K562 (cell line): Measurements from ENCODE around the gene LITAF. TPM values are rescaled to one million over a fixed set of nuclear protein-coding genes. Genes with fewer than 3 reads are reported as not detected.

Source experiments
- ATAC-seq: fragments of 200-7000 bp; cut with Tn5 transposase; 3 replicates; pipeline ENCODE4 v1.9.1; 2020; ENCODE audit warnings: moderate library complexity
- BruUV-seq: library from RNA; stranded (reverse); fragments of 400-500 nt; replicated peaks from 2 replicates; lab custom pipeline; 2021; lab: Mats Ljungman, UMichigan
- CTCF ChIA-PET: fragments of 300-600 bp; formaldehyde crosslinking; extraction: SDS; loops from one replicate; lab custom pipeline; 2021; ENCODE audit warnings: low intra/inter-chr PET ratio; lab: Yijun Ruan, JAX
- POLR2A ChIA-PET: fragments of 300-600, 350-650 bp; sonication (Branson Sonifier 250); formaldehyde crosslinking; extraction: SDS; loops from one replicate; lab custom pipeline; 2021; ENCODE audit warnings: antibody characterized with exemption, inconsistent platforms; lab: Yijun Ruan, JAX
- DNase-seq, 4 experiments: peaks; one replicate each; pipeline versions ENCODE4 v3.0.0 to v3.0.0-alpha.2; 2011 to 2018; ENCODE audit warnings: low spot score in 3 of 4, mixed read lengths in 3 of 4; ENCODE audit errors: extremely low read depth in 1 of 4
- FAIRE-seq: peaks from 2 replicates; lab custom pipeline; 2011; peaks lifted over from hg19 to GRCh38; lab: Jason Lieb, UNC
- H2AFZ ChIP-seq: 2 replicates; pipeline ENCODE4 v1.6.0; 2011; ENCODE audit warnings: low read depth, low read length, control low read depth, inconsistent platforms
- H3K27ac ChIP-seq: fragments of 200-600 bp; 3 replicates; pipeline ENCODE4 v1.8.0; 2011; ENCODE audit warnings: low read depth, mild to moderate bottlenecking, control low read depth, inconsistent platforms, low read length, moderate library complexity, mixed read lengths; ENCODE audit errors: extremely low read depth
- H3K27me3 ChIP-seq, 2 experiments: fragments of 300-600 bp in 1 of 2; 2 replicates in 1 of 2; 3 replicates in 1 of 2; pipeline versions ENCODE4 v1.6.0 to v1.8.0; 2011; ENCODE audit warnings: inconsistent platforms in 2 of 2, low read length in 2 of 2, mild to moderate bottlenecking in 1 of 2, mixed read lengths in 1 of 2, moderate library complexity in 1 of 2; ENCODE audit not compliant: control insufficient read depth in 2 of 2, insufficient read depth in 2 of 2
- H3K36me3 ChIP-seq: fragments of 300-600 bp; 3 replicates; pipeline ENCODE4 v1.8.0; 2011; ENCODE audit warnings: mild to moderate bottlenecking, low read length, inconsistent platforms; ENCODE audit not compliant: control insufficient read depth, insufficient read depth
- H3K4me1 ChIP-seq, 2 experiments: fragments of 200-600 bp in 1 of 2; replicated peaks in 1 of 2; 2 replicates in 1 of 2; 3 replicates in 1 of 2; pipeline versions ENCODE4 v1.5.1 to v1.8.0; 2011; ENCODE audit warnings: inconsistent platforms in 2 of 2, low read length in 2 of 2, mild to moderate bottlenecking in 1 of 2, mixed read lengths in 1 of 2, moderate library complexity in 1 of 2; ENCODE audit not compliant: control insufficient read depth in 2 of 2, insufficient read depth in 2 of 2
- H3K4me2 ChIP-seq: 2 replicates; pipeline ENCODE4 v1.6.1; 2011; ENCODE audit warnings: low read length, control low read depth, inconsistent platforms, mixed read lengths; ENCODE audit not compliant: insufficient read depth
- H3K4me3 ChIP-seq: fragments of 200-600 bp; sonication (generic), shearing (Covaris generic); 2 replicates; pipeline ENCODE4 v1.5.1; 2016; ENCODE audit warnings: control low read depth, inconsistent platforms
- H3K79me2 ChIP-seq: fragments of 200-600 bp; 3 replicates; pipeline ENCODE4 v1.8.0; 2011; ENCODE audit warnings: low read length, inconsistent platforms; ENCODE audit not compliant: control insufficient read depth, insufficient read depth
- H3K9ac ChIP-seq, 2 experiments: 2 replicates each; pipeline versions ENCODE4 v1.6.0 to v1.6.1; 2011; ENCODE audit warnings: low read depth in 2 of 2, low read length in 2 of 2, control low read depth in 1 of 2, inconsistent platforms in 1 of 2, mild to moderate bottlenecking in 1 of 2, mixed read lengths in 1 of 2; ENCODE audit not compliant: insufficient read depth in 1 of 2
- H3K9me1 ChIP-seq: one replicate; pipeline ENCODE4 v1.6.0; 2011; ENCODE audit warnings: inconsistent platforms, mild to moderate bottlenecking, low read length, moderate library complexity; ENCODE audit not compliant: control insufficient read depth, insufficient read depth
- H3K9me3 ChIP-seq: replicated peaks from 2 replicates; pipeline ENCODE4 v1.5.1; 2011; ENCODE audit warnings: low read depth, low read length, inconsistent platforms; ENCODE audit not compliant: control insufficient read depth, insufficient read depth
- H4K20me1 ChIP-seq: replicated peaks from 2 replicates; pipeline ENCODE4 v1.6.1; 2011; ENCODE audit warnings: low read length, inconsistent platforms, mixed read lengths; ENCODE audit not compliant: control insufficient read depth, insufficient read depth
- ASH1L ChIP-seq: fragments of 450-650 bp; IDR thresholded peaks from 2 replicates; pipeline ENCODE4 v1.6.1; 2018; ENCODE audit warnings: borderline replicate concordance, mild to moderate bottlenecking, low read depth; ENCODE audit not compliant: partially characterized antibody
- FOXJ3 ChIP-seq: sonication (generic); formaldehyde crosslinking; IDR thresholded peaks from 2 replicates; pipeline ENCODE4 v1.4.0; 2020; ENCODE audit warnings: mild to moderate bottlenecking, missing genetic modification reagents
- FOXM1 ChIP-seq, 2 experiments: fragments of 450-650 bp in 1 of 2; sonication (generic) in 1 of 2; formaldehyde crosslinking in 1 of 2; IDR thresholded peaks; 2 replicates each; pipeline versions ENCODE4 v1.6.1 to v1.9.0; 2017 to 2022; ENCODE audit warnings: low read depth in 2 of 2, mild to moderate bottlenecking in 2 of 2, missing genetic modification reagents in 1 of 2, moderate library complexity in 1 of 2
- GATA2 ChIP-seq: sonication (generic); formaldehyde crosslinking; IDR thresholded peaks from 2 replicates; pipeline ENCODE4 v1.4.0; 2020; ENCODE audit warnings: mild to moderate bottlenecking, missing genetic modification reagents
- HNRNPUL1 ChIP-seq: fragments of 200-400 bp; formaldehyde crosslinking; IDR thresholded peaks from 2 replicates; pipeline ENCODE4 v1.6.1; 2017; ENCODE audit warnings: low read length
- L3MBTL2 ChIP-seq: fragments of 450-650 bp; IDR thresholded peaks from 2 replicates; pipeline ENCODE4 v1.6.1; 2016; ENCODE audit warnings: mild to moderate bottlenecking, moderate library complexity
- MECOM ChIP-seq: fragments of 250-450 bp; sonication (Bioruptor Pico); IDR thresholded peaks from 2 replicates; pipeline ENCODE4 v1.8.0; 2022; ENCODE audit warnings: inconsistent platforms
- MED1 ChIP-seq: sonication (generic); formaldehyde crosslinking; IDR thresholded peaks from 2 replicates; pipeline ENCODE4 v1.8.1; 2023; ENCODE audit warnings: missing genetic modification reagents, borderline replicate concordance
- MXI1 ChIP-seq: IDR thresholded peaks from 2 replicates; pipeline ENCODE4 v1.6.1; 2011; ENCODE audit warnings: low read depth, mild to moderate bottlenecking, improper control_type of control experiment, low read length
- RCOR1 ChIP-seq, 2 experiments: IDR thresholded peaks; 2 replicates each; pipeline ENCODE4 v1.6.1; 2012; ENCODE audit warnings: low read depth in 2 of 2, low read length in 2 of 2, borderline replicate concordance in 1 of 2, improper control_type of control experiment in 1 of 2
- SETDB1 ChIP-seq: IDR thresholded peaks from one replicate; pipeline ENCODE4 v1.6.1; 2012; ENCODE audit warnings: low read length, control low read depth, inconsistent platforms
- SREBF1 ChIP-seq: fragments of 150-350 bp; IDR thresholded peaks from 2 replicates; pipeline ENCODE4 v1.6.1; 2014; ENCODE audit warnings: antibody characterized with exemption, low read depth, low read length, borderline replicate concordance
- TARDBP ChIP-seq: fragments of 450-650 bp; IDR thresholded peaks from 2 replicates; pipeline ENCODE4 v1.6.1; 2016
- WGBS: fragments of 100-300 bp; shearing (Covaris generic); methylation state at CpG from one replicate; pipeline ENCODE4 v1.1.6; 2016; ENCODE audit warnings: low coverage, mixed read lengths; ENCODE audit not compliant: insufficient coverage; ENCODE audit errors: missing lambda C conversion rate; 5-methylcytosine and 5-hydroxymethylcytosine counted together
- in situ Hi-C: fragments of 300-500 bp; cut with MboI; formaldehyde crosslinking; loops from 4 replicates; pipeline ENCODE4 v1.15.0; 2018; ENCODE audit warnings: inconsistent platforms, mixed read lengths
- intact Hi-C: fragments of 100-400 bp; cut with micrococcal nuclease; formaldehyde crosslinking; loops from 2 replicates; pipeline ENCODE4 v1.14.2; 2022
- polyA plus RNA-seq, 8 experiments: library from polyadenylated mRNA; depleted of rRNA in 4 of 8; stranded (reverse) in 5 of 8; unstranded in 3 of 8; fragments of >200 nt; fragmentation: Nextera tagmentation in 2 of 8; fragmentation: Illumina TruSeq in 1 of 8; extraction: Ambion mirVana in 2 of 8; extraction: Trizol in 1 of 8; gene quantifications; 2 replicates each; pipeline versions ENCODE4 v1.2.1 to v1.2.3, GENCODE V29; 2011 to 2014; ENCODE audit warnings: inconsistent platforms in 1 of 8, missing spikeins in 1 of 8
- total RNA-seq, 7 experiments: library from RNA; depleted of rRNA in 6 of 7; stranded (reverse); fragments of >200 nt in 6 of 7; fragmentation: Illumina TruSeq in 2 of 7; extraction: Trizol in 2 of 7; gene quantifications; 2 replicates each; pipeline versions ENCODE4 v1.2.1 to v1.2.3, GENCODE V29; 2011 to 2021; ENCODE audit warnings: low replicate concordance in 1 of 7
- TF ChIP-seq, protein P1 (sequence below): fragments of 450-650 bp; conservative IDR thresholded peaks from 2 replicates; pipeline ENCODE4 v1.6.1; 2016; ENCODE audit warnings: missing genetic modification characterization, low read depth, mild to moderate bottlenecking, control low read depth, missing compliant biosample characterization
- TF ChIP-seq, protein P2 (sequence below): sonication (generic); formaldehyde crosslinking; IDR thresholded peaks from 2 replicates; pipeline ENCODE4 v1.8.0; 2022; ENCODE audit warnings: mild to moderate bottlenecking, missing genetic modification reagents, borderline replicate concordance

Gene LITAF
- total and polyA plus RNA-seq, 9 of the 15 experiments (the other 6 are each of a cell fraction or from before 2014, with no cell fraction given) = 4.1 to 17.8 (median 11.9) TPM

DNA sequence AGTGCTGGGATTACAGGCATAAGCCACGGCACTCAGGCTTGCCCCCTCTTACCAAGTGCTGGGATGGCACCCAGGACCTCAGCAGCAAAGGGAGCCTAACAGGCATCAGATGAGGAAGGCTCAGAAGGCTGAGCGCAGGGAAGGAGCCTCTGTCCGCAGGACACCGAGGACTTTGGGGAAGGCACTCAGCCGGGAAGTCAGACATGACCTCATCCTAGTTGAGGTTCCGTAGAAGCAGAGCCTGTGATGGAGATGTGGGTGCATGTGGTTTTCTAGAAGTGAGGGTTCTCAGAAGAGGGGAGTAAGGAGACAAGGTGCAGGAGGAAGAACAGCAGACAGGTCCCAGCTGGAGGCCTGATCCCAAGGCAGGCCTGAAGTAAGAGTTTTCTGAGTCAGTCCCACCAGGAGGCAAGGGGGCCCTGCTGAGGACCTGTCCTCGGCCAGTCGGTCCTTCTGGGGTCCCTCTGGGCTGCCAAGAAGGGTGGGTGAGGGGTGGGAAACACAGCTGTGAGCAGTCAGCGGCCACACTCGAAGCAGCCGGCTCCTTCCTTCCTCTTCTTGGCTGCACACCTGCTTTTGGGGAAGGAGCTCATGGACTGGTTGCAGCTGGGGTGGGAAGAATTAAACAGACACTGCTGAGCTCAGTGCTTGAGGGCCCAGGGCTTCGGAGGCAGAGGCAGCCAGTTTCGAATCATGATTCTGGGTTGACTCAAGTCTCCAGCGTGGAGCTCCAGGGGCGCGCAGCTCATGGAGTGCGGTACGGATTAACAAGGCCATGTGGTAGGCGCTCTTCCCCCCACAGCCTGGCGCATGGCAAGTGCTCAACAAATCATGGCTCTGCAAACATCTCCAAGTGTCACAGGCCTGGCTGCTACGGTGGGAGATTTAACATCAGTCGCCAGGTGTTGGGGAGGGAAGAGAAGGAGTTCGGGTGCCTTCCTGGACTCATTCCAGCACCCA is 42.6 kb upstream of the LITAF start (continued):
- 0 out of 2 replicates have a peak, but pooled peaks have one; percentile 9 for TF ChIP-seq MECOM (CRISPR knock-in tag)
- peak; percentile 70 for TF ChIP-seq L3MBTL2
- no peak for TF ChIP-seq GATA2 (CRISPR knock-in tag)

DNA sequence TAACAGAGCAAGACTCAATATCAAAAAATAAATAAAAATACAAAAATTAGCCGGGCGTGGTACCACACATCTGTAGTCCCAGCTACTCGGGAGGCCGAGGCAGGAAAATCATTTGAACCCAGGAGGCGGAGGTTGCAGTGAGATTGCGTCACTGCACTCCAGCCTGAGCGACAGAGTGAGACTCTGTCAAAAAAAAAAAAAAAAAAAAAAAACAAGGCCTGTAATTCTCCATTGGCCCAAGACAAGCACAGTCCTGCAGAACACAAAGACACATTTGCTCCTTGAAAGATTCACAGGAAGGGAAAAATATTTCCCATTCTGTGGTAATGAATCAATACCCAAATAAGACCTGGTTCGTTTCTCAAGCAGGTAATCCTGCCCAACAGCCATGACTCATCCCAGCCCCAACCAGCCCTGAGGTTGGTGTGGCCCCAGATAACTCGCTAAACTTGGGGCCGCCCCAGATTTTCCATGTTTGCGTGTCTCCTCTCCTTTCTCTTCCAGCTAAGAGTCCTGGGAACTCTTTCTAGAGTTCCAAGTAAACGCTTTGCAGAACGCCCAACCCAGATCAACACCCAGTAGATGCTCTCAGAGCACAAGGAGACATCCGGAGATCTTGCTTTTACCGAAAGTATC is 41.2 kb upstream of the LITAF start:
- peaks cover 0 to 20% of the 10 kb centered on the region in 2 experiments; a peak in 2 of 5 replicates for H3K27me3 ChIP-seq
- CTCF ChIA-PET = no interaction called here
- no peak overlapping the region for H2AFZ ChIP-seq
- intact Hi-C loops (no loop called here), in situ Hi-C loops (no loop called here)
- peaks cover 15 to 26% of the 10 kb centered on the region in 2 experiments for H3K4me1 ChIP-seq
- peak overlapping the region; percentile 45; the same call in 1 of the 2 replicates for H3K4me2 ChIP-seq
- no TSS peak for BruUV-seq
- H4K20me1 ChIP-seq = no peaks in the 10 kb centered on the region
- FAIRE-seq = no peak
- DNase-seq = peak in 3 of 4 experiments; percentile 25 to 58 (median 40)
- ATAC-seq = peak; percentile 76
- H3K4me3 ChIP-seq = no peak overlapping the region
- WGBS = 2% methylated on average over 14 of the region's 15 CpGs
- peak overlapping the region in 1 of 2 experiments; percentile 37; a peak in 1 of 4 replicates for H3K9ac ChIP-seq
- no peaks in the 10 kb centered on the region for H3K79me2 ChIP-seq
- no peaks in the 10 kb centered on the region for H3K9me1 ChIP-seq
- no peaks in the 10 kb centered on the region for H3K9me3 ChIP-seq
- POLR2A ChIA-PET = interaction anchor here (1.0 to 1.6 kb wide), 3 partner anchors 9 to 67 kb away, joined by 3 to 8 read pairs (median 4); no protein-coding TSS in a partner anchor
- H3K36me3 ChIP-seq = no peaks in the 10 kb centered on the region
- peak overlapping the region; percentile 17; the same call in 1 of the 3 replicates for H3K27ac ChIP-seq
- no peak for TF ChIP-seq FOXJ3
- TF ChIP-seq, protein P1, sequence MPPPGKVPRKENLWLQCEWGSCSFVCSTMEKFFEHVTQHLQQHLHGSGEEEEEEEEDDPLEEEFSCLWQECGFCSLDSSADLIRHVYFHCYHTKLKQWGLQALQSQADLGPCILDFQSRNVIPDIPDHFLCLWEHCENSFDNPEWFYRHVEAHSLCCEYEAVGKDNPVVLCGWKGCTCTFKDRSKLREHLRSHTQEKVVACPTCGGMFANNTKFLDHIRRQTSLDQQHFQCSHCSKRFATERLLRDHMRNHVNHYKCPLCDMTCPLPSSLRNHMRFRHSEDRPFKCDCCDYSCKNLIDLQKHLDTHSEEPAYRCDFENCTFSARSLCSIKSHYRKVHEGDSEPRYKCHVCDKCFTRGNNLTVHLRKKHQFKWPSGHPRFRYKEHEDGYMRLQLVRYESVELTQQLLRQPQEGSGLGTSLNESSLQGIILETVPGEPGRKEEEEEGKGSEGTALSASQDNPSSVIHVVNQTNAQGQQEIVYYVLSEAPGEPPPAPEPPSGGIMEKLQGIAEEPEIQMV = no peak
- TF ChIP-seq SETDB1 = no peak
- no peak for TF ChIP-seq HNRNPUL1
- no peak for TF ChIP-seq FOXM1 (IDR thresholded peaks at IDR 0.05; ENCODE audit: low read depth)
- TF ChIP-seq FOXM1 (CRISPR knock-in tag; IDR thresholded peaks at IDR 0.05; ENCODE audit: low read depth) = no peak
- no peak for TF ChIP-seq MED1
- TF ChIP-seq, protein P2, sequence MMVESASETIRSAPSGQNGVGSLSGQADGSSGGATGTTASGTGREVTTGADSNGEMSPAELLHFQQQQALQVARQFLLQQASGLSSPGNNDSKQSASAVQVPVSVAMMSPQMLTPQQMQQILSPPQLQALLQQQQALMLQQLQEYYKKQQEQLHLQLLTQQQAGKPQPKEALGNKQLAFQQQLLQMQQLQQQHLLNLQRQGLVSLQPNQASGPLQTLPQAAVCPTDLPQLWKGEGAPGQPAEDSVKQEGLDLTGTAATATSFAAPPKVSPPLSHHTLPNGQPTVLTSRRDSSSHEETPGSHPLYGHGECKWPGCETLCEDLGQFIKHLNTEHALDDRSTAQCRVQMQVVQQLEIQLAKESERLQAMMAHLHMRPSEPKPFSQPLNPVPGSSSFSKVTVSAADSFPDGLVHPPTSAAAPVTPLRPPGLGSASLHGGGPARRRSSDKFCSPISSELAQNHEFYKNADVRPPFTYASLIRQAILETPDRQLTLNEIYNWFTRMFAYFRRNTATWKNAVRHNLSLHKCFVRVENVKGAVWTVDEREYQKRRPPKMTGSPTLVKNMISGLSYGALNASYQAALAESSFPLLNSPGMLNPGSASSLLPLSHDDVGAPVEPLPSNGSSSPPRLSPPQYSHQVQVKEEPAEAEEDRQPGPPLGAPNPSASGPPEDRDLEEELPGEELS (CRISPR knock-in tag) = no peak
- peak in 1 of 2 experiments; percentile 83; a peak in 2 of 4 replicates for TF ChIP-seq RCOR1 (IDR thresholded peaks at IDR 0.05; ENCODE audit: borderline replicate concordance in 1 of 2, low read depth in 2 of 2, low read length in 2 of 2)
- no peak for TF ChIP-seq ASH1L
- no peak for TF ChIP-seq TARDBP
- TF ChIP-seq SREBF1 = no peak
- TF ChIP-seq MXI1 = no peak
